ENCODE results near the gene ISLR.

The ISLR gene

GRCh38 chr15:74172701-74173379, 670 bp upstream of the ISLR start:
- DNase-seq (ENCODE audit: low read depth): no peak

GRCh38 chr15:74174219-74174957, 878 bp downstream of the ISLR start:
- no peak for DNase-seq (ENCODE audit: low read depth)

GRCh38 chr15:74174958-74175253, 1.4 kb downstream of the ISLR start:
- DNase-seq (ENCODE audit: low read depth): no peak

- DNase-seq (ENCODE audit: low read depth): no peak
These were observed 2.0 kb downstream of the ISLR start for GRCh38 chr15:74175271-74176191.

- no peak for DNase-seq (ENCODE audit: low read depth)
These were observed 3.0 kb downstream of the ISLR start for GRCh38 chr15:74176262-74177214.

GRCh38 chr15:74178326-74179100, 5.0 kb downstream of the ISLR start:
- DNase-seq (ENCODE audit: low read depth): no peak

GRCh38 chr15:74179101-74179841, 5.8 kb downstream of the ISLR start:
- DNase-seq (ENCODE audit: low read depth): no peak

- DNase-seq (ENCODE audit: low read depth): no peak
These were observed 6.7 kb downstream of the ISLR start for GRCh38 chr15:74179983-74180880.

GRCh38 chr15:74180881-74181602, 7.5 kb downstream of the ISLR start:
- DNase-seq (ENCODE audit: low read depth): no peak

- no peak for DNase-seq (ENCODE audit: low read depth)
These were observed 8.6 kb downstream of the ISLR start for GRCh38 chr15:74182131-74182530.

GRCh38 chr15:74184582-74185091, 11.1 kb downstream of the ISLR start:
- no peak for DNase-seq (ENCODE audit: low read depth)

- DNase-seq (ENCODE audit: low read depth): no peak
These were observed 12.3 kb downstream of the ISLR start for GRCh38 chr15:74185710-74186348.

- no peak for DNase-seq (ENCODE audit: low read depth)
These were observed 14.7 kb downstream of the ISLR start for GRCh38 chr15:74188216-74188615.

- no peak for DNase-seq (ENCODE audit: low read depth)
These were observed 18.3 kb downstream of the ISLR start for GRCh38 chr15:74191798-74192197.

GRCh38 chr15:74192751-74193150, 19.2 kb downstream of the ISLR start:
- DNase-seq (ENCODE audit: low read depth): no peak

GRCh38 chr15:74193299-74193718, 19.8 kb downstream of the ISLR start:
- DNase-seq (ENCODE audit: low read depth): no peak

GRCh38 chr15:74193905-74194304, 20.4 kb downstream of the ISLR start:
- no peak for DNase-seq (ENCODE audit: low read depth)
